RWPE2 (cell line): ENCODE results near the gene DUSP22.

Experiments used
- ATAC-seq: fragments of 200-7000 bp; cut with Tn5 transposase; 3 replicates; pipeline ENCODE4 v1.9.1; 2021; ENCODE audit warnings: low read depth
- DNase-seq: peaks from one replicate; pipeline ENCODE4 v3.0.0-alpha.2; 2020; ENCODE audit warnings: low spot score
- H3K27ac ChIP-seq: fragments of 450-650 bp; 2 replicates; pipeline ENCODE4 v1.5.1; 2017; ENCODE audit warnings: mild to moderate bottlenecking; ENCODE audit not compliant: poor library complexity, severe bottlenecking
- H3K27me3 ChIP-seq: fragments of 250-450 bp; sonication (Bioruptor Pico); 2 replicates; pipeline ENCODE4 v1.5.1; 2021; ENCODE audit warnings: mild to moderate bottlenecking, moderate library complexity; ENCODE audit not compliant: insufficient read depth, poor library complexity, severe bottlenecking
- H3K36me3 ChIP-seq: fragments of 250-450 bp; sonication (Bioruptor Pico); 2 replicates; pipeline ENCODE4 v1.5.1; 2020; ENCODE audit warnings: low read depth, mild to moderate bottlenecking, moderate library complexity
- H3K4me1 ChIP-seq: fragments of 250-450 bp; sonication (Bioruptor Pico); 2 replicates; pipeline ENCODE4 v1.5.1; 2021; ENCODE audit warnings: mild to moderate bottlenecking, moderate library complexity; ENCODE audit not compliant: insufficient read depth, poor library complexity, severe bottlenecking
- H3K4me3 ChIP-seq: fragments of 250-450 bp; sonication (Bioruptor Pico); 2 replicates; pipeline ENCODE4 v1.5.1; 2021; ENCODE audit warnings: mild to moderate bottlenecking, moderate library complexity; ENCODE audit not compliant: severe bottlenecking
- H3K9me3 ChIP-seq: fragments of 250-450 bp; sonication (Bioruptor Pico); 2 replicates; pipeline ENCODE4 v1.5.1; 2021; ENCODE audit warnings: mild to moderate bottlenecking, moderate library complexity; ENCODE audit not compliant: severe bottlenecking
- CTCF ChIP-seq: fragments of 450-650 bp; IDR thresholded peaks from one replicate; pipeline ENCODE4 v1.5.1; 2017; ENCODE audit warnings: mild to moderate bottlenecking, moderate library complexity; ENCODE audit not compliant: poor library complexity, severe bottlenecking

The DUSP22 gene

GRCh38 chr6:321536-322258, 29.4 kb downstream of the DUSP22 start:
- H3K4me3 ChIP-seq, result no peak overlapping the region
- no peaks in the 10 kb centered on the region for H3K27me3 ChIP-seq
- no peaks in the 10 kb centered on the region for H3K36me3 ChIP-seq
- no peak for DNase-seq
- H3K27ac ChIP-seq, result no peak overlapping the region
- H3K4me1 ChIP-seq, result no peaks in the 10 kb centered on the region
- peaks cover 3% of the 10 kb centered on the region for H3K9me3 ChIP-seq
- 0 out of 3 replicates have a peak, but pooled peaks have one; percentile 6 for ATAC-seq
- no peak for TF ChIP-seq CTCF

- no peaks in the 10 kb centered on the region for H3K4me1 ChIP-seq
- no peaks in the 10 kb centered on the region for H3K36me3 ChIP-seq
- no peaks in the 10 kb centered on the region for H3K27me3 ChIP-seq
- peak; percentile 25 for DNase-seq
- no peak for ATAC-seq
- H3K27ac ChIP-seq, result no peak overlapping the region
- TF ChIP-seq CTCF, result no peak
- H3K4me3 ChIP-seq, result no peak overlapping the region
- peaks cover 3% of the 10 kb centered on the region for H3K9me3 ChIP-seq
These were observed 30.1 kb downstream of the DUSP22 start for GRCh38 chr6:322259-322930.

DNA sequence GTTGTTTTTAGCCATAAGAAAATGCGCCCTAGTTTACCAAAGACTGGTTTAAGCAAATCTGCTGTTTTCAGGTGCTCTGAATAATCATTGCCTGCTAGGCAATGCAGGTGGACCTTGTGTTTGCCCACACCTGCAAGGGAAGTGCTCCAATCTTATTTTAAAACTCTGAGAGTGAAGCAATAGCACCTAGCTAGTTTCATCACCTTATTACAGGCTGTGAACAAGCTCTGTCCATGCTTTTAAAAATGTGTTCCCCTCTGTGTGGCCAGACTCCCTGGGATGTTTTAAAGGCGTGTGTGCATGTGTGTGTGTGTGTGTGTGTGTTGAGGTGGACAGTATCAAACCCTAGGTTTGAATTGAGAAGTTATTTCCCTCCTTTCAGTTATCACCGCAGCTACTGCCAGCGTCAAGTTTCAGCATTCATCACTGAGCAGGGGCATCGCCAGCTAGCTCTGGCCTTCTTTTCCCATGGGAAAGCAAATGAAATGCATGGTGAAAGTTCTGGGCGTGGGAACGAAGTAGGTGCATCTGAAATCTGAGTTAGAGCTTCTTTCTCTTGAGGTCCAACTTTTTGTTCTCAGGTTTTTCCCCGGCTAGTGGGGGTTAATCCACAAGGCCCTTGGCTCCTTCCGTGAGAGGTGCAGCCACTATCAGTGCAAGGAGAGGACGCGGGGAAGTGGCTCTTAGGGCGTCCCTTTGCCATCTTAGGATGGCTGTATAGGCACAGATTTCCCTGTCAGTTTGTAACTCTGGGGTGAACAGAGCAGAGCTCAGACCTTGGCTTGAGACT, 30.8 kb downstream of the DUSP22 start:
- Histone ChIP-seq H3K27ac (no peak overlapping the region), H3K4me1 (no peaks in the 10 kb centered on the region), H3K4me3 (no peak overlapping the region), H3K27me3 (no peaks in the 10 kb centered on the region), H3K36me3 (no peaks in the 10 kb centered on the region), H3K9me3 (peaks cover 3% of the 10 kb centered on the region)
- TF ChIP-seq CTCF, result no peak
- DNase-seq (peak; percentile 59), ATAC-seq (no peak)

GRCh38 chr6:323730-324088, 31.4 kb downstream of the DUSP22 start:
- no peak overlapping the region for H3K27ac ChIP-seq
- no peaks in the 10 kb centered on the region for H3K36me3 ChIP-seq
- no peaks in the 10 kb centered on the region for H3K4me1 ChIP-seq
- TF ChIP-seq CTCF, result no peak
- no peak overlapping the region for H3K4me3 ChIP-seq
- ATAC-seq (no peak), DNase-seq (peak; percentile 38)
- no peaks in the 10 kb centered on the region for H3K27me3 ChIP-seq
- peaks cover under 1% of the 10 kb centered on the region for H3K9me3 ChIP-seq
